ENCODE results near the gene C2CD2L. TPM values are rescaled to one million over a fixed set of nuclear protein-coding genes. Genes with fewer than 3 reads are reported as not detected.
"Not testable (repeated sequence)": the region's sequence is repeated elsewhere in the genome, so short reads cannot be mapped to it uniquely, and the experiment has no call there.

C2CD2L gene
- polyA plus RNA-seq, 1 donor: 18.1 TPM

GRCh38 chr11:119167077-119167458, 59.9 kb downstream of the C2CD2L start:
- WGBS (ENCODE audit: insufficient coverage, low lambda C conversion rate): no CpG with 5 or more reads among the region's 10 CpGs
- H3K4me3 ChIP-seq (ENCODE audit: low read length); H3K4me1 ChIP-seq (ENCODE audit: control insufficient read depth, insufficient read depth, low read length); H3K27me3 ChIP-seq (ENCODE audit: control insufficient read depth, insufficient read depth, low read length); H3K9me3 ChIP-seq (ENCODE audit: control insufficient read depth, low read depth, low read length); H3K27ac ChIP-seq (ENCODE audit: low read length); H3K36me3 ChIP-seq (ENCODE audit: control insufficient read depth, insufficient read depth, low read length); DNase-seq: not testable (repeated sequence)

GRCh38 chr11:119167933-119168332, 60.8 kb downstream of the C2CD2L start:
- no CpG with 5 or more reads among the region's 6 CpGs for WGBS (ENCODE audit: insufficient coverage, low lambda C conversion rate)
- no peaks in the 10 kb centered on the region for H3K36me3 ChIP-seq (ENCODE audit: control insufficient read depth, insufficient read depth, low read length)
- H3K27me3 ChIP-seq (ENCODE audit: control insufficient read depth, insufficient read depth, low read length): no peaks in the 10 kb centered on the region
- DNase-seq: no peak
- H3K9me3 ChIP-seq (ENCODE audit: control insufficient read depth, low read depth, low read length): no peaks in the 10 kb centered on the region
- H3K27ac ChIP-seq (ENCODE audit: low read length): no peak overlapping the region
- peaks cover 3% of the 10 kb centered on the region for H3K4me1 ChIP-seq (ENCODE audit: control insufficient read depth, insufficient read depth, low read length)
- no peak overlapping the region for H3K4me3 ChIP-seq (ENCODE audit: low read length)

Other genes with a start within 250 kb of the C2CD2L start
- gene CXCR5, start 223.5 kb upstream of the C2CD2L start, polyA plus RNA-seq: 0.07 TPM
- 28.4 TPM for gene BCL9L, start 181.4 kb upstream of the C2CD2L start, polyA plus RNA-seq
- 0.10 TPM for gene UPK2, start 151.0 kb upstream of the C2CD2L start, polyA plus RNA-seq
- gene FOXR1, start 135.6 kb upstream of the C2CD2L start, polyA plus RNA-seq: 0.04 TPM
- gene CENATAC, start 109.2 kb upstream of the C2CD2L start, polyA plus RNA-seq: 35.0 TPM
- gene RPS25, start 89.0 kb upstream of the C2CD2L start, polyA plus RNA-seq: 1,295 TPM
- gene TRAPPC4, start 88.6 kb upstream of the C2CD2L start, polyA plus RNA-seq: 87.9 TPM
- 192 TPM for gene SLC37A4, start 76.5 kb upstream of the C2CD2L start, polyA plus RNA-seq
- 83.1 TPM for gene HYOU1, start 50.1 kb upstream of the C2CD2L start, polyA plus RNA-seq
- 50.4 TPM for gene VPS11, start 39.5 kb upstream of the C2CD2L start, polyA plus RNA-seq
- 25.3 TPM for gene HMBS, start 22.5 kb upstream of the C2CD2L start, polyA plus RNA-seq
- gene DPAGT1, start 5.5 kb upstream of the C2CD2L start, polyA plus RNA-seq: 51.1 TPM
- 40.2 TPM for gene HINFP, start 14.2 kb downstream of the C2CD2L start, polyA plus RNA-seq
- 1.2 TPM for gene ABCG4, start 41.7 kb downstream of the C2CD2L start, polyA plus RNA-seq
- gene NLRX1, start 61.4 kb downstream of the C2CD2L start, polyA plus RNA-seq: 10.4 TPM
- 64.1 TPM for gene NHERF4, start 78.1 kb downstream of the C2CD2L start, polyA plus RNA-seq
- 12.7 TPM for gene CBL, start 99.0 kb downstream of the C2CD2L start, polyA plus RNA-seq
- 50.4 TPM for gene MCAM, start 209.8 kb downstream of the C2CD2L start, polyA plus RNA-seq
- gene RNF26, start 227.2 kb downstream of the C2CD2L start, polyA plus RNA-seq: 25.2 TPM
- gene C1QTNF5, start 233.5 kb downstream of the C2CD2L start, polyA plus RNA-seq: 19.5 TPM
- 0.01 TPM for gene MFRP, start 239.4 kb downstream of the C2CD2L start, polyA plus RNA-seq